ENCODE data around the gene CAST. TPM values are rescaled to one million over a fixed set of nuclear protein-coding genes. Genes with fewer than 3 reads are reported as not detected.

The CAST gene
- polyA plus RNA-seq, 1 experiment, result 191 TPM

- POLR2A ChIA-PET, result interaction anchor here (0.7 to 2.2 kb wide), 2 partner anchors 14 to 376 kb away, joined by 4 to 22 read pairs; partner anchors contain the start of gene ERAP1
- H3K27ac ChIP-seq (ENCODE audit: low read depth, low read length), result no peak overlapping the region
- CTCF ChIA-PET, result interaction anchor here (1.1 to 1.2 kb wide), 2 partner anchors 47 to 341 kb away, joined by 3 read pairs; no protein-coding TSS in a partner anchor
- no peaks in the 10 kb centered on the region for H3K27me3 ChIP-seq (ENCODE audit: control insufficient read depth, insufficient read depth, low read length)
- no peak overlapping the region for H3K4me3 ChIP-seq (ENCODE audit: low read depth, low read length)
- no peak for DNase-seq (ENCODE audit: low read depth, low spot score)
- no peaks in the 10 kb centered on the region for H3K9me3 ChIP-seq (ENCODE audit: control insufficient read depth, insufficient read depth, low read length)
- no peak for TF ChIP-seq CTCF (IDR thresholded peaks at IDR 0.05; ENCODE audit: low read depth, low read length)
These were observed 159.2 kb downstream of the CAST start for GRCh38 chr5:96821260-96821916.

- Histone ChIP-seq H3K4me3 (ENCODE audit: low read depth, low read length) (no peak overlapping the region), H3K27ac (ENCODE audit: low read depth, low read length) (no peak overlapping the region), H3K9me3 (ENCODE audit: control insufficient read depth, insufficient read depth, low read length) (no peaks in the 10 kb centered on the region), H3K27me3 (ENCODE audit: control insufficient read depth, insufficient read depth, low read length) (no peaks in the 10 kb centered on the region)
- TF ChIP-seq CTCF (IDR thresholded peaks at IDR 0.05; ENCODE audit: low read depth, low read length), result no peak
- CTCF ChIA-PET, result no interaction called here
- DNase-seq (ENCODE audit: low read depth, low spot score), result no peak
- POLR2A ChIA-PET, result no interaction called here
These were observed 160.7 kb downstream of the CAST start for GRCh38 chr5:96822686-96823459.

- no peak for DNase-seq (ENCODE audit: low read depth, low spot score)
- Histone ChIP-seq H3K4me3 (ENCODE audit: low read depth, low read length) (no peak overlapping the region), H3K27me3 (ENCODE audit: control insufficient read depth, insufficient read depth, low read length) (no peaks in the 10 kb centered on the region), H3K27ac (ENCODE audit: low read depth, low read length) (no peak overlapping the region), H3K9me3 (ENCODE audit: control insufficient read depth, insufficient read depth, low read length) (no peaks in the 10 kb centered on the region)
- no peak for TF ChIP-seq CTCF (IDR thresholded peaks at IDR 0.05; ENCODE audit: low read depth, low read length)
- CTCF ChIA-PET, result interaction anchor here (1.2 kb wide), 2 partner anchors 13 to 45 kb away, joined by 3 read pairs; no protein-coding TSS in a partner anchor
- POLR2A ChIA-PET, result no interaction called here
These were observed 161.8 kb downstream of the CAST start for GRCh38 chr5:96823900-96824380.

Other genes starting within 250 kb of the CAST start
- gene PCSK1, start 229.1 kb upstream of the CAST start, polyA plus RNA-seq (2011; rRNA removed), result not detected in 2 replicates
- gene ERAP1, start 145.6 kb downstream of the CAST start, polyA plus RNA-seq (2011; rRNA removed), result 95.2 and 104 TPM in 2 replicates
- 2.5 and 2.7 TPM in 2 replicates for gene ERAP2, start 214.1 kb downstream of the CAST start, polyA plus RNA-seq (2011; rRNA removed)

Measured in AG04450 (cell line).